Stomach smooth muscle (tissue), 2 donors: ENCODE results near the gene BCO2.
"Not testable (repeated sequence)": the region's sequence is repeated elsewhere in the genome, so short reads cannot be mapped to it uniquely, and the experiment has no call there.

ENCODE experiments used
- H3K27ac ChIP-seq: one replicate; pipeline ENCODE4 v1.7.0; 2013; ENCODE audit warnings: mild to moderate bottlenecking, low read length, inconsistent platforms
- H3K27me3 ChIP-seq, 2 donors: one replicate each; pipeline ENCODE4 v1.7.0; 2013; ENCODE audit warnings: low read length in 2 of 2; ENCODE audit not compliant: insufficient read depth in 2 of 2, control insufficient read depth in 1 of 2
- H3K36me3 ChIP-seq, 2 donors: one replicate each; pipeline ENCODE4 v1.7.0; 2013; ENCODE audit warnings: low read length in 2 of 2; ENCODE audit not compliant: control insufficient read depth in 2 of 2, insufficient read depth in 2 of 2
- H3K4me1 ChIP-seq: one replicate; pipeline ENCODE4 v1.7.0; 2013; ENCODE audit warnings: low read length; ENCODE audit not compliant: control insufficient read depth, insufficient read depth
- H3K4me3 ChIP-seq, 2 donors: one replicate each; pipeline ENCODE4 v1.7.0; 2013; ENCODE audit warnings: low read length in 2 of 2
- H3K9ac ChIP-seq, 2 donors: one replicate each; pipeline ENCODE4 v1.7.0; 2013; ENCODE audit warnings: low read length in 2 of 2, mild to moderate bottlenecking in 1 of 2
- H3K9me3 ChIP-seq, 2 donors: one replicate each; pipeline ENCODE4 v1.7.0; 2013; ENCODE audit warnings: low read length in 2 of 2; ENCODE audit not compliant: control insufficient read depth in 2 of 2
- donor health status: healthy.
- donor health status: Pancreatic carcinoma.

BCO2 gene

DNA sequence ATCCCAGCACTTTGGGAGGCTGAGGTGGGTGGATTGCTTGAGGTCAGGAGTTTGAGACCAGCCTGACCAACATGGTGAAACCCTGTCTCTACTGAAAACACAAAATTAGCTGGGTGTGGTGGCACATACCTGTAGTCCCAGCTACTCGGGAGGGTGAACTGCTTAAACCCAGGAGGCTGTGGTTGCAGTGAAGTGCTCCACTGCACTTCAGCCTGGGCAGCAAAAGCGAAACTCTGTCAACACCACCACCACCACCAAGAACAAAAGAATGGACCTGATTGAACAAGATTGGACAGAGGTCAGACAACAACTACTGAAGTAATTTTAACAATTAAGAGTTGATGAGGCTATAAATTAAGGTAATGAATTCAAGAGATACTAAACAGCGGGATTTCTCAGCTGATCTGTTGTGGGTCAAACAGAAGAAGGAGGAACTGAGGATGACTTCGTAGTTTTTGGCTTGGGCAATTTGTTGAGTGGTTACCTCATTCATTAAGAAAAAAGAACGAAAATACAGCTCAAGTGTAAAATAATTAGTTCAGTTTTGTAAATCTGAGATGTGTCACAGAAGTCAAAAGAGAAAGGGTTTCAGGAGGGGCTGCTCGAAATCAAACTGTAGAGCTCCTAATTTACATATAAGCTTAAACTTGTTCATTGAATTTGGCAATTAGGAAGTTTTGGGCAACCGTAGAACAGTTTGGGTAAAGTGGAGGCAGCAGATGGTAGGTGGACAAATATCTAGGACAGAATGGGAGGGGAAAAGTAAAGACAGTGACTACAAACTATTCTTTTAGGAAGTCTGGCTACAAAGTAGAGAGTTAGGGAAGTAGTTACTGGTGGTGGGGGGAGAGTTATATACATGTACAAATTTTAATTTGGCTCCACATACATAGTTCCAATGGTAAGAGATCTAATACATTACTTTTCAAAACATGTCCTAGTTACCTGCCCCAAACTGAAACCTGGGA, 15.9 kb upstream of the BCO2 start:
- H3K4me3 ChIP-seq, result no peak overlapping the region
- H3K4me1 ChIP-seq, result no peaks in the 10 kb centered on the region
- no peak overlapping the region for H3K9ac ChIP-seq
- no peaks in the 10 kb centered on the region for H3K36me3 ChIP-seq
- no peaks in the 10 kb centered on the region for H3K9me3 ChIP-seq
- H3K27ac ChIP-seq, result no peak overlapping the region
- no peaks in the 10 kb centered on the region for H3K27me3 ChIP-seq

GRCh38 chr11:112160091-112160848, 15.0 kb upstream of the BCO2 start:
- no peaks in the 10 kb centered on the region for H3K27me3 ChIP-seq
- no peak overlapping the region for H3K9ac ChIP-seq
- H3K4me1 ChIP-seq, result no peaks in the 10 kb centered on the region
- no peak overlapping the region for H3K27ac ChIP-seq
- H3K36me3 ChIP-seq, result no peaks in the 10 kb centered on the region
- no peak overlapping the region for H3K4me3 ChIP-seq
- no peaks in the 10 kb centered on the region for H3K9me3 ChIP-seq

- no peaks in the 10 kb centered on the region for H3K9me3 ChIP-seq
- H3K9ac ChIP-seq, result no peak overlapping the region
- no peak overlapping the region for H3K4me3 ChIP-seq
- no peaks in the 10 kb centered on the region for H3K27me3 ChIP-seq
- no peaks in the 10 kb centered on the region for H3K36me3 ChIP-seq
- H3K27ac ChIP-seq, result no peak overlapping the region
- H3K4me1 ChIP-seq, result no peaks in the 10 kb centered on the region
These were observed 14.3 kb upstream of the BCO2 start for GRCh38 chr11:112161012-112161411.

DNA sequence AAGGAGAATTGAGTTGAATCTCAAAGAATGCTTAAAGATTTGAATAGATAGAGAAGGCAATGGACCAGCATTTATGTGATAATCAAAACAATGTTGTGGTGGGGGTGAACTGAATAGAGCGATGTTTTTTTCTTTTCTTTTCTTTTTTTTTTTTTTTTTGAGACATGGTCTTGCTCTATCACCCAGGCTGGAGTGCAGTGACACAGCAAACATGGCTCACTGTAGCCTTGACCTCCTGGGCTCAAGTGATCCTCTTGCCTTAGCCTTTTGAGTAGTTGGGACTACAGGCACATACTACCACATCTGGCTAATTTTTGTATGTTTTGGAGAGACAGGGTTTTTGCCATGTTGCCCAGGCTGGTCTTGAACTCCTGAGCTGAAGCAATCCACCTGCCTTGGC, 13.1 kb upstream of the BCO2 start:
- H3K36me3 ChIP-seq, H3K27me3 ChIP-seq, H3K27ac ChIP-seq, H3K9ac ChIP-seq, H3K4me3 ChIP-seq, H3K4me1 ChIP-seq, H3K9me3 ChIP-seq: not testable (repeated sequence)

GRCh38 chr11:112162761-112163546, 12.4 kb upstream of the BCO2 start:
- H3K9me3 ChIP-seq, result no peaks in the 10 kb centered on the region
- H3K9ac ChIP-seq, result no peak overlapping the region
- H3K27ac ChIP-seq, result no peak overlapping the region
- H3K36me3 ChIP-seq, result no peaks in the 10 kb centered on the region
- no peaks in the 10 kb centered on the region for H3K27me3 ChIP-seq
- H3K4me3 ChIP-seq, result no peak overlapping the region
- H3K4me1 ChIP-seq, result no peaks in the 10 kb centered on the region

GRCh38 chr11:112163875-112164685, 11.2 kb upstream of the BCO2 start, which contains the start of gene IL18:
Gene IL18, minus strand, starts transcription at chr11:112164094. Its CDS starts 9,041 bp downstream, at chr11:112155053.
- H3K4me1 ChIP-seq, result no peaks in the 10 kb centered on the region
- H3K36me3 ChIP-seq, result no peaks in the 10 kb centered on the region
- no peaks in the 10 kb centered on the region for H3K27me3 ChIP-seq
- H3K9me3 ChIP-seq, result no peaks in the 10 kb centered on the region
- no peak within 1 kb of the TSS for H3K9ac ChIP-seq
- H3K27ac ChIP-seq, result no peak within 1 kb of the TSS
- H3K4me3 ChIP-seq, result peak within 1 kb of the TSS in 1 of 2 donors; percentile 16

DNA sequence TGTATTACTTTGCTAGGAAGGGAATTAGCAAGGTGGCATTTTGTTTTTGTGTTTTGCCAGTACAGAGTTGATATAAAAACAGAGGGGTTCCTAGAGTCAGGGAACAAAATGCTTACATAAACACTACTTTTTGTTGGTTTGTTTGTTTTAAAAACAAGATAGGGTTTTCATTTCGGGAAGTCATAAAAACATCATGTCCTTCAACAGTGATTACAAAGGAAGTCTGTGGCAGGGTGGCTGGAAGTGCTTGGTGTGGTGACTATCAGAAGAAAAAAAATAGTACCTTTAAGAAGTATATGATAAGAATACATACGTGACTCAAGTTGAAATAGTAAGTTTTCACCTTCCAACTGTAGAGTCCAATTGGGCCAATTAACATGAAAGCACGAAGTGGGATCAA, 10.3 kb upstream of the BCO2 start:
- H3K27ac ChIP-seq, result no peak overlapping the region

GRCh38 chr11:112166562-112166961, 8.8 kb upstream of the BCO2 start:
- no peaks in the 10 kb centered on the region for H3K36me3 ChIP-seq
- H3K9me3 ChIP-seq, result no peaks in the 10 kb centered on the region
- H3K4me3 ChIP-seq, result no peak overlapping the region
- H3K27ac ChIP-seq, result no peak overlapping the region
- no peaks in the 10 kb centered on the region for H3K4me1 ChIP-seq
- H3K27me3 ChIP-seq, result no peaks in the 10 kb centered on the region
- no peak overlapping the region for H3K9ac ChIP-seq

More for the DNA sequence above, 10.3 kb upstream of the BCO2 start:
- Histone ChIP-seq H3K4me3 (no peak overlapping the region), H3K36me3 (no peaks in the 10 kb centered on the region), H3K9ac (no peak overlapping the region), H3K27me3 (no peaks in the 10 kb centered on the region), H3K4me1 (no peaks in the 10 kb centered on the region), H3K9me3 (no peaks in the 10 kb centered on the region)

DNA sequence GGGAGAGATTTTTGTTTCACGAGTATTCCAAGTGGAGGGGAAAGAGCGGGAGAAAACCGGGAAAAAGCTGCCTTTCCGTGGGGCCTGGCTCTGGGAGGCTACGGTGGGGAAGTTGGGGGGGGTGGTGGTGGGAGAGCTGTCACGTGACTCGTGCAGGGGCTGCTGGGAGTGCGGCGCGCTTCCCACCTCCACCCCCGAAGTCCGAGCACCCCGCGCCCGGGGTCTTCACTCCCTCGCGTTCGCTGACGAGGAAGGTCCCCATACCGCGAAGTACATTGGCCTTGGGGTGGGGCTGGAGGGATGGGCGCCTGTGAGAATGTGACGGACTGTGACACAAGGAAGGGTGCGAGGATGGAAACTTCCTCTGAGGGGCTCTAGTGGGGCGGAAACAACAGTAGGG, 8.2 kb upstream of the BCO2 start, which contains the start of gene TEX12:
TSS of gene TEX12 (plus strand) at position 228 of the 400 bp plus-strand sequence. CDS start 1,897 bp downstream, outside the sequence.
- Histone ChIP-seq H3K9ac (no peak within 1 kb of the TSS), H3K27ac (no peak within 1 kb of the TSS), H3K4me3 (no peak within 1 kb of the TSS), H3K9me3 (no peaks in the 10 kb centered on the region), H3K4me1 (no peaks in the 10 kb centered on the region), H3K27me3 (no peaks in the 10 kb centered on the region), H3K36me3 (no peaks in the 10 kb centered on the region)
